A673 (cell line): ENCODE measurements around the gene GALP. TPM values are rescaled to one million over a fixed set of nuclear protein-coding genes. Genes with fewer than 3 reads are reported as not detected.
"Not testable (repeated sequence)": the region's sequence is repeated elsewhere in the genome, so short reads cannot be mapped to it uniquely, and the experiment has no call there.

Experiments used
- BruUV-seq: library from RNA; stranded (reverse); fragments of 400-500 nt; replicated peaks from 2 replicates; lab custom pipeline; 2021; lab: Mats Ljungman, UMichigan
- CTCF ChIA-PET: fragments of 300-600 bp; sonication (Branson Sonifier 250); formaldehyde crosslinking; loops from one replicate; lab custom pipeline; 2022; ENCODE audit warnings: antibody characterized with exemption; lab: Charles Lee
- POLR2A ChIA-PET: fragments of 300-600 bp; sonication (Branson Sonifier 250); formaldehyde crosslinking; loops from one replicate; lab custom pipeline; 2022; ENCODE audit warnings: antibody characterized with exemption; ENCODE audit not compliant: low non-redundant PET; lab: Charles Lee
- DNase-seq: peaks from one replicate; pipeline ENCODE4 v3.0.0-alpha.2; 2015; ENCODE audit warnings: low spot score
- H3K27ac ChIP-seq: fragments of 200-600 bp; sonication (generic); 2 replicates; pipeline ENCODE4 v1.5.1; 2016; ENCODE audit warnings: mixed run types, low read depth, mild to moderate bottlenecking, mixed read lengths, antibody characterized with exemption, low read length; ENCODE audit not compliant: poor library complexity, severe bottlenecking
- H3K27me3 ChIP-seq: fragments of 200-600 bp; sonication (generic); replicated peaks from 2 replicates; pipeline ENCODE4 v1.6.1; 2017; ENCODE audit warnings: mixed run types, low read depth, mild to moderate bottlenecking, mixed read lengths, antibody characterized with exemption, low read length; ENCODE audit not compliant: insufficient read depth, poor library complexity
- H3K36me3 ChIP-seq: fragments of 200-600 bp; sonication (generic); 2 replicates; pipeline ENCODE4 v1.6.1; 2016; ENCODE audit warnings: mixed run types, mild to moderate bottlenecking, mixed read lengths, antibody characterized with exemption, low read length; ENCODE audit not compliant: insufficient read depth, poor library complexity, severe bottlenecking
- H3K4me1 ChIP-seq: fragments of 200-600 bp; sonication (generic); 2 replicates; pipeline ENCODE4 v1.6.1; 2017; ENCODE audit warnings: mixed run types, mild to moderate bottlenecking, mixed read lengths, antibody characterized with exemption, low read length; ENCODE audit not compliant: insufficient read depth, poor library complexity, severe bottlenecking
- H3K4me3 ChIP-seq: fragments of 200-600 bp; sonication (generic); 2 replicates; pipeline ENCODE4 v1.5.1; 2016; ENCODE audit warnings: low read depth, mixed run types, mild to moderate bottlenecking, mixed read lengths, low read length; ENCODE audit not compliant: poor library complexity, severe bottlenecking
- H3K9me3 ChIP-seq: fragments of 200-600 bp; sonication (generic); 2 replicates; pipeline ENCODE4 v1.6.1; 2016; ENCODE audit warnings: mixed run types, low read depth, mild to moderate bottlenecking, mixed read lengths, antibody characterized with exemption, low read length; ENCODE audit not compliant: poor library complexity, severe bottlenecking
- EZH2 ChIP-seq: fragments of 200-600 bp; sonication (generic); IDR thresholded peaks from 2 replicates; pipeline ENCODE4 v1.6.1; 2017; ENCODE audit warnings: borderline replicate concordance, low read depth, mild to moderate bottlenecking, mixed read lengths, antibody characterized with exemption, low read length; ENCODE audit not compliant: poor library complexity, severe bottlenecking
- intact Hi-C: fragments of 100-400 bp; cut with micrococcal nuclease; formaldehyde crosslinking; loops from one replicate; pipeline ENCODE4 v1.10.0; 2022; ENCODE audit not compliant: unreplicated experiment
- total RNA-seq: library from RNA; stranded (reverse); gene quantifications from 2 replicates; pipeline ENCODE4 v1.2.3, GENCODE V29; 2021
- TF ChIP-seq, protein P1 (sequence below): fragments of 300-800, 200-600 bp; sonication (generic); conservative IDR thresholded peaks from 2 replicates; pipeline ENCODE4 v1.5.1; 2017; ENCODE audit warnings: low read depth, mild to moderate bottlenecking, antibody characterized with exemption, low read length, moderate library complexity, mixed read lengths

The GALP gene
- total RNA-seq, 1 experiment from 2014 or later = not detected

DNA sequence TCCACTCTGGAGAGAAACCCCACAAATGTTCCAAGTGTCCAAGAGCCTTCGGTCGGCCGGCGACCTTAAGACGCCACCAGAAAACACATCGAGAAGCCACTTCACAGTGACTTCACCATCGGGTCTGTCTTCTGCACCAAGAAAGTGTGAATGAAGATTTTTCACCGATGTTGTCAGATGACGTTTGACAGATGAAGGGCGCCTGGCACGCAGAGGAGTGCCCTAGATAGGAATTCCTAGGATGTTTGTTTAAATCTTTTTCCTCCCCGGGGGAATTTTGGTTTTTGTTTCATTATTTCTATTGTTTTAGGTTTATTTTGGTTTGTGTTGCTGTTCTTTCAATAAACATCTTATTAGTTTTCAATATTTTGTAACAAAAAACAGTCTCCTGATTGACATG lies 33.3 kb downstream of the GALP start:
- no peak for DNase-seq
- no peaks in the 10 kb centered on the region for H3K9me3 ChIP-seq
- H3K4me1 ChIP-seq = no peaks in the 10 kb centered on the region
- BruUV-seq = no TSS peak
- intact Hi-C loops = no loop called here
- H3K36me3 ChIP-seq = no peaks in the 10 kb centered on the region
- ChIA-PET POLR2A (no interaction called here), CTCF (no interaction called here)
- H3K27me3 ChIP-seq = peaks cover 5% of the 10 kb centered on the region
- H3K4me3 ChIP-seq = no peak overlapping the region
- no peak for TF ChIP-seq EZH2
- TF ChIP-seq, protein P1, sequence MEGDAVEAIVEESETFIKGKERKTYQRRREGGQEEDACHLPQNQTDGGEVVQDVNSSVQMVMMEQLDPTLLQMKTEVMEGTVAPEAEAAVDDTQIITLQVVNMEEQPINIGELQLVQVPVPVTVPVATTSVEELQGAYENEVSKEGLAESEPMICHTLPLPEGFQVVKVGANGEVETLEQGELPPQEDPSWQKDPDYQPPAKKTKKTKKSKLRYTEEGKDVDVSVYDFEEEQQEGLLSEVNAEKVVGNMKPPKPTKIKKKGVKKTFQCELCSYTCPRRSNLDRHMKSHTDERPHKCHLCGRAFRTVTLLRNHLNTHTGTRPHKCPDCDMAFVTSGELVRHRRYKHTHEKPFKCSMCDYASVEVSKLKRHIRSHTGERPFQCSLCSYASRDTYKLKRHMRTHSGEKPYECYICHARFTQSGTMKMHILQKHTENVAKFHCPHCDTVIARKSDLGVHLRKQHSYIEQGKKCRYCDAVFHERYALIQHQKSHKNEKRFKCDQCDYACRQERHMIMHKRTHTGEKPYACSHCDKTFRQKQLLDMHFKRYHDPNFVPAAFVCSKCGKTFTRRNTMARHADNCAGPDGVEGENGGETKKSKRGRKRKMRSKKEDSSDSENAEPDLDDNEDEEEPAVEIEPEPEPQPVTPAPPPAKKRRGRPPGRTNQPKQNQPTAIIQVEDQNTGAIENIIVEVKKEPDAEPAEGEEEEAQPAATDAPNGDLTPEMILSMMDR = no peak
- no peak overlapping the region for H3K27ac ChIP-seq

DNA sequence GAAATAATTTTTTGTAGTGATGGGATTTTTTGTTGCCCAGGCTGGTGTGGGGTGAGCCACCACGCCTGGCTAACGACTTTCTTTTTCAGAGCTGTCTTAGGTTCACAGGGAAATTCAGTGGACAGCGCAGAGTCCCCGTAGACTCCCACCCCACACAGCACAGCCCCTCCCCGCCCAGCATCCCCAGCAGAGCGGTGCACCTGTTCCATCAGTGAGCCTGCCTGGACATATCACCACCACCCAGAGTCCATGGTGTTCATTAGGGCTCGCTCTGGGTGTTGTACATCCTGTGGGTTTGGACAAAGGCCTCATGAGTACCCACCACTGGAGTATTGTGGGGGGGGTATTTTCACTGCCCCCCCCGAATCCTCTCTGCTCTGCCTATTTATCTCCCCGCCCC lies 34.2 kb downstream of the GALP start:
- intact Hi-C loops, POLR2A ChIA-PET, H3K9me3 ChIP-seq, H3K4me3 ChIP-seq, H3K4me1 ChIP-seq, BruUV-seq, DNase-seq, H3K27me3 ChIP-seq, CTCF ChIA-PET, H3K27ac ChIP-seq, H3K36me3 ChIP-seq: not testable (repeated sequence)

DNA sequence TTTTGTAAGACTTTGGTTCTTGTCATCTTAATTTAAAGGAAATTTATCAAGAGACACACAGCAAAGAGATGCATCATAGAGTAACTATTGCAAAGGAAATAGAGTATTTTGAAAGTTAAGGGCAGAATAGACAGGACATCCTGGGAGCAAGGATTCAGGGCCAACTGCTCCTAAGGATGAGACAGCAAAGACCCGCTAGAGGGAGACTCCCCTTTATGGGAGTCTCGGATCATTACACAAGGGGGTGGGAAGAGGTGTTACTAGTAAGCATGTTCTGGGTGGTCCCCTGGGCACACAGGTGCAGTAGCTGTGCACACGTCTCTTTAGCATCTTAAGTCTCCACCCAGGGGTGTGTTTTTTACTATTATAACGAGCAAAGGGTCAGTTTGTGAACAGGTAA lies 35.9 kb downstream of the GALP start:
- CTCF ChIA-PET = no interaction called here

More for the DNA sequence above, 35.9 kb downstream of the GALP start:
- TF ChIP-seq, protein P1 = 0 out of 2 replicates have a peak, but pooled peaks have one; percentile 23
- TF ChIP-seq EZH2 = no peak
- POLR2A ChIA-PET = no interaction called here
- H3K27me3 ChIP-seq = no peaks in the 10 kb centered on the region
- H3K4me1 ChIP-seq = no peaks in the 10 kb centered on the region
- no peaks in the 10 kb centered on the region for H3K9me3 ChIP-seq
- no peak overlapping the region for H3K27ac ChIP-seq
- DNase-seq = no peak
- no TSS peak for BruUV-seq
- intact Hi-C loops = no loop called here
- H3K4me3 ChIP-seq = no peak overlapping the region
- no peaks in the 10 kb centered on the region for H3K36me3 ChIP-seq
